HepG2 (cell line): ENCODE results near the gene ABAT. TPM values are rescaled to one million over a fixed set of nuclear protein-coding genes. Genes with fewer than 3 reads are reported as not detected.
A peak's percentile ranks its signal among the peaks of the same experiment; 100 is the strongest.

Experiments
- BHLHE40 ChIP-seq: IDR thresholded peaks from 2 replicates; pipeline ENCODE4 v1.6.1; 2011; ENCODE audit warnings: low read length, improper control_type of control experiment
- ELF3 ChIP-seq: IDR thresholded peaks from 2 replicates; pipeline ENCODE4 v1.6.1; 2016; ENCODE audit warnings: missing genetic modification reagents, missing compliant biosample characterization
- FLYWCH1 ChIP-seq: sonication (generic); formaldehyde crosslinking; IDR thresholded peaks from 2 replicates; pipeline ENCODE4 v1.8.1; 2023; ENCODE audit warnings: mild to moderate bottlenecking, missing genetic modification reagents
- FOXA3 ChIP-seq: IDR thresholded peaks from 2 replicates; pipeline ENCODE4 v1.6.1; 2016; ENCODE audit warnings: missing genetic modification reagents, missing compliant biosample characterization
- HNF4A ChIP-seq: sonication (generic); formaldehyde crosslinking; IDR thresholded peaks from 2 replicates; pipeline ENCODE4 v1.4.0; 2020; ENCODE audit warnings: missing genetic modification reagents
- ISX ChIP-seq: sonication (generic); formaldehyde crosslinking; conservative IDR thresholded peaks from 2 replicates; pipeline ENCODE4 v1.5.0; 2020; ENCODE audit warnings: missing genetic modification reagents
- KLF16 ChIP-seq, 2 experiments: sonication (generic) in 1 of 2; formaldehyde crosslinking in 1 of 2; IDR thresholded peaks; 2 replicates each; pipeline versions ENCODE4 v1.6.1 to v1.8.0; 2016 to 2023; ENCODE audit warnings: missing genetic modification reagents in 2 of 2, missing compliant biosample characterization in 1 of 2
- NCOA1 ChIP-seq: sonication (generic); formaldehyde crosslinking; IDR thresholded peaks from 2 replicates; pipeline ENCODE4 v1.9.0; 2021; ENCODE audit warnings: missing genetic modification reagents
- NR3C1 ChIP-seq: sonication (generic); formaldehyde crosslinking; IDR thresholded peaks from 2 replicates; pipeline ENCODE4 v1.4.0; 2020; ENCODE audit warnings: missing genetic modification reagents
- PPARG ChIP-seq: conservative IDR thresholded peaks from 2 replicates; pipeline ENCODE4 v1.6.1; 2016; ENCODE audit warnings: missing biosample characterization, missing genetic modification reagents
- PTBP1 ChIP-seq: fragments of 200-400 bp; formaldehyde crosslinking; IDR thresholded peaks from 2 replicates; pipeline ENCODE4 v1.6.1; 2018; ENCODE audit warnings: low read length, low read depth; ENCODE audit not compliant: poor library complexity, severe bottlenecking
- SIX1 ChIP-seq: sonication (generic); formaldehyde crosslinking; IDR thresholded peaks from 2 replicates; pipeline ENCODE4 v1.4.0; 2020; ENCODE audit warnings: missing genetic modification reagents, borderline replicate concordance
- TOPORS ChIP-seq: sonication (generic); formaldehyde crosslinking; IDR thresholded peaks from 2 replicates; pipeline ENCODE4 v1.8.0; 2023; ENCODE audit warnings: mild to moderate bottlenecking, missing genetic modification reagents
- ZFP90 ChIP-seq: sonication (generic); formaldehyde crosslinking; IDR thresholded peaks from 2 replicates; pipeline ENCODE4 v1.8.0; 2022; ENCODE audit warnings: missing genetic modification reagents, mild to moderate bottlenecking, inconsistent platforms, borderline replicate concordance
- ZNF143 ChIP-seq: sonication (generic); formaldehyde crosslinking; IDR thresholded peaks from 2 replicates; pipeline ENCODE4 v1.4.0; 2020; ENCODE audit warnings: missing genetic modification reagents
- ZNF24 ChIP-seq: fragments of 450-650 bp; IDR thresholded peaks from 2 replicates; pipeline ENCODE4 v1.6.1; 2017; ENCODE audit warnings: antibody characterized with exemption, mild to moderate bottlenecking
- ZNF781 ChIP-seq: sonication (generic); formaldehyde crosslinking; IDR thresholded peaks from 2 replicates; pipeline ENCODE4 v1.5.1; 2020; ENCODE audit warnings: borderline replicate concordance, mild to moderate bottlenecking, missing genetic modification reagents; ENCODE audit errors: not compliant biosample characterization
- ZNF816 ChIP-seq: sonication (generic); formaldehyde crosslinking; IDR thresholded peaks from 2 replicates; pipeline ENCODE4 v1.8.0; 2022; ENCODE audit warnings: missing genetic modification reagents, mild to moderate bottlenecking, borderline replicate concordance
- ZZZ3 ChIP-seq: sonication (generic); formaldehyde crosslinking; IDR thresholded peaks from 2 replicates; pipeline ENCODE4 v1.4.0; 2020; ENCODE audit warnings: missing genetic modification reagents, mild to moderate bottlenecking, borderline replicate concordance
- polyA plus RNA-seq, 8 experiments: library from polyadenylated mRNA; depleted of rRNA in 3 of 8; stranded (reverse) in 7 of 8; unstranded in 1 of 8; fragments of >200 nt; fragmentation: Illumina TruSeq in 4 of 8; extraction: Trizol in 4 of 8; gene quantifications; 2 replicates each; pipeline versions ENCODE4 v1.2.1 to v1.2.3, GENCODE V29; 2011 to 2016; ENCODE audit warnings: low read depth in 4 of 8, missing spikeins in 1 of 8, mixed read lengths in 1 of 8; ENCODE audit not compliant: insufficient read depth in 1 of 8
- total RNA-seq, 5 experiments: library from RNA; depleted of rRNA; stranded (reverse); fragments of >200 nt; fragmentation: Illumina TruSeq; extraction: Trizol; gene quantifications; 2 replicates each; pipeline ENCODE4 v1.2.3, GENCODE V29; 2016; ENCODE audit warnings: low read depth in 1 of 5
- TF ChIP-seq, protein P1 (sequence below): sonication (generic); IDR thresholded peaks from 2 replicates; pipeline ENCODE4 v1.6.1; 2016; ENCODE audit warnings: low read depth, borderline replicate concordance
- TF ChIP-seq, protein P2 (sequence below), 2 experiments: sonication (generic) in 1 of 2; formaldehyde crosslinking in 1 of 2; IDR thresholded peaks; 2 replicates each; pipeline versions ENCODE4 v1.6.1 to v1.9.0; 2014 to 2022; ENCODE audit warnings: antibody characterized with exemption in 1 of 2, borderline replicate concordance in 1 of 2, inconsistent platforms in 1 of 2, low read depth in 1 of 2, missing genetic modification reagents in 1 of 2
- TF ChIP-seq, protein P3 (sequence below): IDR thresholded peaks from 2 replicates; pipeline ENCODE4 v1.6.1; 2016; ENCODE audit warnings: control low read depth

ABAT gene
- total and polyA plus RNA-seq, 2 of the 13 experiments (the other 11 are each of a cell fraction or from before 2014, with no cell fraction given): 47.6 to 97.3 TPM

GRCh38 chr16:8678068-8678927 lies 3.9 kb downstream of the ABAT start (continued):
- no peak for TF ChIP-seq NR3C1 (CRISPR knock-in tag)
- no peak for TF ChIP-seq ISX (CRISPR knock-in tag)
- TF ChIP-seq TOPORS (CRISPR knock-in tag): no peak
- TF ChIP-seq, protein P1, sequence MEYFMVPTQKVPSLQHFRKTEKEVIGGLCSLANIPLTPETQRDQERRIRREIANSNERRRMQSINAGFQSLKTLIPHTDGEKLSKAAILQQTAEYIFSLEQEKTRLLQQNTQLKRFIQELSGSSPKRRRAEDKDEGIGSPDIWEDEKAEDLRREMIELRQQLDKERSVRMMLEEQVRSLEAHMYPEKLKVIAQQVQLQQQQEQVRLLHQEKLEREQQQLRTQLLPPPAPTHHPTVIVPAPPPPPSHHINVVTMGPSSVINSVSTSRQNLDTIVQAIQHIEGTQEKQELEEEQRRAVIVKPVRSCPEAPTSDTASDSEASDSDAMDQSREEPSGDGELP: peak; percentile 48; the same call in 1 of the 2 replicates
- peak; percentile 67 for TF ChIP-seq ELF3
- TF ChIP-seq SIX1 (CRISPR knock-in tag): peak; percentile 61; the same call in 1 of the 2 replicates
- TF ChIP-seq ZNF143 (CRISPR knock-in tag): no peak
- TF ChIP-seq FLYWCH1 (CRISPR knock-in tag): no peak
- TF ChIP-seq, protein P2, sequence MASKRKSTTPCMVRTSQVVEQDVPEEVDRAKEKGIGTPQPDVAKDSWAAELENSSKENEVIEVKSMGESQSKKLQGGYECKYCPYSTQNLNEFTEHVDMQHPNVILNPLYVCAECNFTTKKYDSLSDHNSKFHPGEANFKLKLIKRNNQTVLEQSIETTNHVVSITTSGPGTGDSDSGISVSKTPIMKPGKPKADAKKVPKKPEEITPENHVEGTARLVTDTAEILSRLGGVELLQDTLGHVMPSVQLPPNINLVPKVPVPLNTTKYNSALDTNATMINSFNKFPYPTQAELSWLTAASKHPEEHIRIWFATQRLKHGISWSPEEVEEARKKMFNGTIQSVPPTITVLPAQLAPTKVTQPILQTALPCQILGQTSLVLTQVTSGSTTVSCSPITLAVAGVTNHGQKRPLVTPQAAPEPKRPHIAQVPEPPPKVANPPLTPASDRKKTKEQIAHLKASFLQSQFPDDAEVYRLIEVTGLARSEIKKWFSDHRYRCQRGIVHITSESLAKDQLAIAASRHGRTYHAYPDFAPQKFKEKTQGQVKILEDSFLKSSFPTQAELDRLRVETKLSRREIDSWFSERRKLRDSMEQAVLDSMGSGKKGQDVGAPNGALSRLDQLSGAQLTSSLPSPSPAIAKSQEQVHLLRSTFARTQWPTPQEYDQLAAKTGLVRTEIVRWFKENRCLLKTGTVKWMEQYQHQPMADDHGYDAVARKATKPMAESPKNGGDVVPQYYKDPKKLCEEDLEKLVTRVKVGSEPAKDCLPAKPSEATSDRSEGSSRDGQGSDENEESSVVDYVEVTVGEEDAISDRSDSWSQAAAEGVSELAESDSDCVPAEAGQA (IDR thresholded peaks at IDR 0.05; ENCODE audit: low read depth): no peak
- TF ChIP-seq, protein P2 (CRISPR knock-in tag; IDR thresholded peaks at IDR 0.05; ENCODE audit: borderline replicate concordance): no peak
- no peak for TF ChIP-seq ZZZ3 (CRISPR knock-in tag)
- TF ChIP-seq, protein P3, sequence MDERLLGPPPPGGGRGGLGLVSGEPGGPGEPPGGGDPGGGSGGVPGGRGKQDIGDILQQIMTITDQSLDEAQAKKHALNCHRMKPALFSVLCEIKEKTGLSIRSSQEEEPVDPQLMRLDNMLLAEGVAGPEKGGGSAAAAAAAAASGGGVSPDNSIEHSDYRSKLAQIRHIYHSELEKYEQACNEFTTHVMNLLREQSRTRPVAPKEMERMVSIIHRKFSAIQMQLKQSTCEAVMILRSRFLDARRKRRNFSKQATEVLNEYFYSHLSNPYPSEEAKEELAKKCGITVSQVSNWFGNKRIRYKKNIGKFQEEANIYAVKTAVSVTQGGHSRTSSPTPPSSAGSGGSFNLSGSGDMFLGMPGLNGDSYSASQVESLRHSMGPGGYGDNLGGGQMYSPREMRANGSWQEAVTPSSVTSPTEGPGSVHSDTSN (CRISPR knock-in tag): no peak
- peak; percentile 43; the same call in 1 of the 2 replicates for TF ChIP-seq BHLHE40
- peak; percentile 90 for TF ChIP-seq HNF4A
- 0 out of 2 replicates have a peak, but pooled peaks have one; percentile 36 for TF ChIP-seq ZNF24
- peak; percentile 91 for TF ChIP-seq FOXA3 (CRISPR knock-in tag)
- TF ChIP-seq ZNF816 (CRISPR knock-in tag): peak; percentile 35; the same call in 1 of the 2 replicates
- TF ChIP-seq ZNF781 (CRISPR knock-in tag): no peak
- TF ChIP-seq NCOA1 (CRISPR knock-in tag): 0 out of 2 replicates have a peak, but pooled peaks have one; percentile 57
- TF ChIP-seq KLF16 (CRISPR knock-in tag; IDR thresholded peaks at IDR 0.05): peak in 1 of 2 experiments; percentile 73; a peak in 1 of 4 replicates
- no peak for TF ChIP-seq PTBP1
- TF ChIP-seq PPARG (CRISPR knock-in tag): peak; percentile 75
- TF ChIP-seq ZFP90 (CRISPR knock-in tag): peak; percentile 57
